Natural killer cell (primary cell): ENCODE results near the gene DTNBP1. TPM values are rescaled to one million over a fixed set of nuclear protein-coding genes. Genes with fewer than 3 reads are reported as not detected.

ENCODE experiments used
- ATAC-seq, 3 donors: fragments of 150-1000 bp in 2 of 3; fragments of 200-7000 bp in 1 of 3; cut with Tn5 transposase; 1 replicate in 1 of 3; 2 replicates in 2 of 3; pipeline ENCODE4 v1.10.0; 2021; ENCODE audit warnings: mild to moderate bottlenecking in 2 of 3, moderate library complexity in 2 of 3
- DNase-seq, 2 donors: peaks; one replicate each; pipeline versions ENCODE4 v3.0.0 to v3.0.0-alpha.2; 2013 to 2021; ENCODE audit warnings: mixed read lengths in 1 of 2
- H3K27ac ChIP-seq: one replicate; pipeline ENCODE4 v1.5.1; 2013; ENCODE audit warnings: mild to moderate bottlenecking, low read length
- H3K27me3 ChIP-seq: one replicate; pipeline ENCODE4 v1.6.1; 2013; ENCODE audit warnings: low read length; ENCODE audit not compliant: control insufficient read depth, insufficient read depth
- H3K36me3 ChIP-seq: one replicate; pipeline ENCODE4 v1.6.1; 2013; ENCODE audit warnings: low read length; ENCODE audit not compliant: control insufficient read depth, insufficient read depth
- H3K4me1 ChIP-seq: one replicate; pipeline ENCODE4 v1.6.1; 2013; ENCODE audit warnings: low read length; ENCODE audit not compliant: control insufficient read depth, insufficient read depth
- H3K4me3 ChIP-seq: one replicate; pipeline ENCODE4 v1.5.1; 2013; ENCODE audit warnings: low read length
- H3K9me3 ChIP-seq: one replicate; pipeline ENCODE4 v1.6.1; 2013; ENCODE audit warnings: low read length; ENCODE audit not compliant: control insufficient read depth, insufficient read depth
- H3K27ac Mint-ChIP-seq, 2 donors: one replicate each; pipeline ENCODE4 v1.8.0; 2022; ENCODE audit warnings: mild to moderate bottlenecking in 2 of 2, mixed read lengths in 2 of 2, moderate library complexity in 1 of 2
- H3K27me3 Mint-ChIP-seq, 2 donors: one replicate each; pipeline ENCODE4 v1.8.0; 2022; ENCODE audit warnings: low read depth in 2 of 2, mixed read lengths in 2 of 2
- H3K36me3 Mint-ChIP-seq: one replicate; pipeline ENCODE4 v1.8.0; 2022; ENCODE audit warnings: mixed read lengths
- H3K4me1 Mint-ChIP-seq, 2 donors: one replicate each; pipeline ENCODE4 v1.8.0; 2022; ENCODE audit warnings: mixed read lengths in 2 of 2
- H3K4me3 Mint-ChIP-seq: one replicate; pipeline ENCODE4 v1.8.0; 2022; ENCODE audit warnings: mild to moderate bottlenecking, moderate library complexity, mixed read lengths
- H3K9me3 Mint-ChIP-seq, 2 donors: one replicate each; pipeline ENCODE4 v1.8.0; 2022; ENCODE audit warnings: mixed read lengths in 2 of 2
- CTCF ChIP-seq: fragments of 200-600 bp; IDR thresholded peaks from one replicate; pipeline ENCODE4 v1.8.0; 2022; ENCODE audit warnings: antibody characterized with exemption
- WGBS: methylation state at CpG from one replicate; pipeline ENCODE4 v1.1.7; 2013; ENCODE audit warnings: missing lambda C conversion rate; ENCODE audit not compliant: insufficient coverage; 5-methylcytosine and 5-hydroxymethylcytosine counted together
- intact Hi-C: fragments of 100-400 bp; cut with micrococcal nuclease; formaldehyde crosslinking; loops from one replicate; pipeline ENCODE4 v1.14.2; 2022
- total RNA-seq, 4 donors: library from RNA; stranded (reverse); fragments of 120-200 nt in 1 of 4; gene quantifications; one replicate each; pipeline versions ENCODE4 v1.2.3 to v1.2.4, GENCODE V29; 2013 to 2022

Gene DTNBP1
- total RNA-seq, 3 donors from 2014 or later (not counting 1 experiment from before 2014, with no cell fraction given): 31.6 to 42.2 (median 38.4) TPM

DNA sequence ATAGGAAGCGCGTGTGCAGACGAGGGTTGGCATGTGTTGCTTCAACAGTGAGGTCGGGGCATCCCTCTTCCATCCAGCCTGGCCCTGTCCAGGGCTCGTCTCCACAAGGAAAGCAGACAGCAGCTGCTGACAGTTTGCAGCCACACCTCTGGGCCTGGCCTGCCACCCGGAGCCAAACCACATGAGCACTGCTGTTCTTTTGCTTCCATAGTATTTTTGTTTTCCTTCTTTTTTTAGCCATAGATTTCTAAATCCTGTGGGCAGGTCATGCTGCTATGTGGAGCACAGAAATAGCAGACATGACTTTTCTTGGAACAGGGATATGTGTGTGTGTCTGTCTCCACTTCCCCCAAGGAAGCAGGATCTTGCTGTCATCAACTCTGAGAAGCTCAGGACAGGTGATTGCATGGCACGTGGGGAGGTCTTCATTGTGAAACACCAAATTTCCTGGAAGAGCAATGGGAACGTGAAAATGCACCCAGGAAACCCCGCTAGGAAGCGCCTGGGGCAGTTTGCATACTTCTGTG lies 167.4 kb downstream of the DTNBP1 start:
- Mint-ChIP-seq H3K27me3 (no peaks in the 10 kb centered on the region), H3K4me1 (peaks cover 48 to 58% of the 10 kb centered on the region in 2 donors), H3K9me3 (no peaks in the 10 kb centered on the region), H3K27ac (peak overlapping the region in 1 of 2 donors; percentile 29), H3K36me3 (no peaks in the 10 kb centered on the region), H3K4me3 (no peak overlapping the region)
- no peak for DNase-seq
- WGBS: 88% methylated on average over 10 of the region's 10 CpGs
- no peak overlapping the region for H3K4me3 ChIP-seq
- peaks cover 15% of the 10 kb centered on the region for H3K4me1 ChIP-seq
- intact Hi-C loops: no loop called here
- H3K27ac ChIP-seq: no peak overlapping the region
- ATAC-seq: no peak
- peaks cover 38% of the 10 kb centered on the region for H3K36me3 ChIP-seq
- no peaks in the 10 kb centered on the region for H3K9me3 ChIP-seq
- H3K27me3 ChIP-seq: no peaks in the 10 kb centered on the region
- no peak for TF ChIP-seq CTCF

GRCh38 chr6:15493437-15494168 lies 169.2 kb downstream of the DTNBP1 start:
- Histone ChIP-seq H3K27ac (no peak overlapping the region), H3K27me3 (no peaks in the 10 kb centered on the region), H3K4me3 (no peak overlapping the region), H3K36me3 (peaks cover 34% of the 10 kb centered on the region), H3K4me1 (peaks cover 18% of the 10 kb centered on the region), H3K9me3 (no peaks in the 10 kb centered on the region)
- Mint-ChIP-seq H3K4me3 (no peak overlapping the region), H3K27ac (peak overlapping the region in 1 of 2 donors; percentile 11), H3K36me3 (no peaks in the 10 kb centered on the region), H3K4me1 (peaks cover 57 to 62% of the 10 kb centered on the region in 2 donors), H3K27me3 (no peaks in the 10 kb centered on the region), H3K9me3 (no peaks in the 10 kb centered on the region)
- WGBS: over 99% methylated on average over 9 of the region's 9 CpGs
- no peak for TF ChIP-seq CTCF
- intact Hi-C loops: no loop called here
- no peak for ATAC-seq
- DNase-seq: no peak

- DNase-seq (no peak), ATAC-seq (no peak)
- no peak overlapping the region for H3K27ac ChIP-seq
- peaks cover 49 to 57% of the 10 kb centered on the region in 2 donors for H3K4me1 Mint-ChIP-seq
- H3K36me3 ChIP-seq: peaks cover 37% of the 10 kb centered on the region
- WGBS: 84% methylated on average over 5 of the region's 5 CpGs
- intact Hi-C loops: loop anchor here (1.0 kb wide), 2 partner anchors 131 to 1281 kb away; no protein-coding TSS in a partner anchor
- no peak overlapping the region for H3K4me3 ChIP-seq
- no peaks in the 10 kb centered on the region for H3K36me3 Mint-ChIP-seq
- peak overlapping the region; percentile 53 to 75 for H3K27ac Mint-ChIP-seq
- H3K9me3 ChIP-seq: no peaks in the 10 kb centered on the region
- H3K27me3 Mint-ChIP-seq: no peaks in the 10 kb centered on the region
- H3K4me1 ChIP-seq: peaks cover 18% of the 10 kb centered on the region
- H3K27me3 ChIP-seq: no peaks in the 10 kb centered on the region
- no peak overlapping the region for H3K4me3 Mint-ChIP-seq
- no peaks in the 10 kb centered on the region for H3K9me3 Mint-ChIP-seq
- no peak for TF ChIP-seq CTCF
These were observed 170.9 kb downstream of the DTNBP1 start for GRCh38 chr6:15491986-15492269.
